Smooth muscle cell (in vitro differentiated cells): Measurements from ENCODE around the gene ITPR1. TPM values are rescaled to one million over a fixed set of nuclear protein-coding genes. Genes with fewer than 3 reads are reported as not detected.

ENCODE experiments used
- DNase-seq: peaks from one replicate; lab custom pipeline; 2025; ENCODE audit not compliant: unreplicated experiment; lab: John Stamatoyannopoulos, UW
- H2AFZ ChIP-seq: fragments of 200-600 bp; sonication (generic); 2 replicates; pipeline ENCODE4 v1.6.0; 2016; ENCODE audit warnings: antibody characterized with exemption, low read depth, mild to moderate bottlenecking
- H3F3A ChIP-seq: fragments of 200-600 bp; sonication (generic); 2 replicates; pipeline ENCODE4 v1.6.0; 2017; ENCODE audit warnings: antibody characterized with exemption, low read depth
- H3K27ac ChIP-seq: fragments of 200-600 bp; sonication (generic); 2 replicates; pipeline ENCODE4 v1.5.1; 2016; ENCODE audit warnings: low read depth, mild to moderate bottlenecking
- H3K27me3 ChIP-seq: fragments of 200-600 bp; sonication (generic); 2 replicates; pipeline ENCODE4 v1.6.1; 2016; ENCODE audit warnings: low read depth, mild to moderate bottlenecking
- H3K36me3 ChIP-seq: fragments of 200-600 bp; sonication (generic); 2 replicates; pipeline ENCODE4 v1.5.1; 2016; ENCODE audit warnings: low read depth
- H3K4me1 ChIP-seq: fragments of 200-600 bp; sonication (generic); 2 replicates; pipeline ENCODE4 v1.5.1; 2016; ENCODE audit warnings: low read depth
- H3K4me2 ChIP-seq: fragments of 200-600 bp; sonication (generic); 2 replicates; pipeline ENCODE4 v1.6.0; 2016; ENCODE audit warnings: mild to moderate bottlenecking
- H3K4me3 ChIP-seq: fragments of 200-600 bp; sonication (generic); 2 replicates; pipeline ENCODE4 v1.5.1; 2016; ENCODE audit warnings: mild to moderate bottlenecking
- H3K79me2 ChIP-seq: fragments of 200-600 bp; sonication (generic); 2 replicates; pipeline ENCODE4 v1.6.0; 2016; ENCODE audit warnings: low read depth, mild to moderate bottlenecking
- H3K9ac ChIP-seq: fragments of 200-600 bp; sonication (generic); 2 replicates; pipeline ENCODE4 v1.6.0; 2016; ENCODE audit warnings: low read depth
- H3K9me3 ChIP-seq: fragments of 200-600 bp; sonication (generic); replicated peaks from 2 replicates; pipeline ENCODE4 v1.5.1; 2016; ENCODE audit warnings: low read depth
- H4K20me1 ChIP-seq: fragments of 200-600 bp; sonication (generic); 2 replicates; pipeline ENCODE4 v1.6.0; 2016; ENCODE audit warnings: low read depth
- CTCF ChIP-seq: fragments of 200-600 bp; sonication (generic); IDR thresholded peaks from 2 replicates; pipeline ENCODE4 v1.5.1; 2017; ENCODE audit warnings: borderline replicate concordance, mild to moderate bottlenecking, antibody characterized with exemption; ENCODE audit not compliant: insufficient read depth, poor library complexity, severe bottlenecking
- WGBS: methylation state at CpG from one replicate; pipeline ENCODE4 v1.1.7; 2016; ENCODE audit warnings: low lambda C conversion rate; 5-methylcytosine and 5-hydroxymethylcytosine counted together
- polyA plus RNA-seq: library from polyadenylated mRNA; unstranded; fragments of >200 nt; fragmentation: Nextera tagmentation; extraction: Ambion mirVana; gene quantifications from 2 replicates; pipeline ENCODE4 v1.2.1, GENCODE V29; 2016
- total RNA-seq: library from RNA; depleted of rRNA; stranded (reverse); fragments of >200 nt; gene quantifications from 2 replicates; pipeline ENCODE4 v1.2.3, GENCODE V29; 2014

ITPR1 gene
- total and polyA plus RNA-seq, 2 experiments from 2014 or later: 16.4 to 28.6 TPM

GRCh38 chr3:4772171-4772804 is 279.1 kb downstream of the ITPR1 start:
- Histone ChIP-seq H3K79me2 (no peaks in the 10 kb centered on the region), H3K27ac (no peak overlapping the region), H2AFZ (no peak overlapping the region), H3K4me3 (no peak overlapping the region), H3K4me2 (no peak overlapping the region), H3K27me3 (no peaks in the 10 kb centered on the region), H4K20me1 (no peaks in the 10 kb centered on the region), H3F3A (no peaks in the 10 kb centered on the region), H3K9me3 (no peaks in the 10 kb centered on the region), H3K4me1 (no peaks in the 10 kb centered on the region), H3K36me3 (no peaks in the 10 kb centered on the region), H3K9ac (no peak overlapping the region)
- no peak for TF ChIP-seq CTCF
- no peak for DNase-seq
- 66% methylated on average over 4 of the region's 4 CpGs for WGBS

GRCh38 chr3:4772858-4773257 is 279.7 kb downstream of the ITPR1 start:
- H3K9ac ChIP-seq: no peak overlapping the region
- H2AFZ ChIP-seq: no peak overlapping the region
- no peak overlapping the region for H3K4me2 ChIP-seq
- DNase-seq: no peak
- no peaks in the 10 kb centered on the region for H4K20me1 ChIP-seq
- no peak for TF ChIP-seq CTCF
- H3K27me3 ChIP-seq: no peaks in the 10 kb centered on the region
- H3K9me3 ChIP-seq: no peaks in the 10 kb centered on the region
- no peaks in the 10 kb centered on the region for H3K79me2 ChIP-seq
- H3K36me3 ChIP-seq: no peaks in the 10 kb centered on the region
- H3F3A ChIP-seq: peaks cover 3% of the 10 kb centered on the region
- WGBS: 97% methylated on average over 9 of the region's 9 CpGs
- H3K4me1 ChIP-seq: no peaks in the 10 kb centered on the region
- no peak overlapping the region for H3K27ac ChIP-seq
- H3K4me3 ChIP-seq: no peak overlapping the region

GRCh38 chr3:4773583-4773982 is 280.4 kb downstream of the ITPR1 start:
- Histone ChIP-seq H3K27me3 (no peaks in the 10 kb centered on the region), H3F3A (peaks cover 3% of the 10 kb centered on the region), H3K27ac (no peak overlapping the region), H3K9me3 (no peaks in the 10 kb centered on the region), H3K79me2 (no peaks in the 10 kb centered on the region), H4K20me1 (no peaks in the 10 kb centered on the region), H3K9ac (no peak overlapping the region), H3K4me2 (no peak overlapping the region), H3K4me3 (no peak overlapping the region), H3K36me3 (no peaks in the 10 kb centered on the region), H2AFZ (no peak overlapping the region), H3K4me1 (no peaks in the 10 kb centered on the region)
- WGBS: 86% methylated on average over 2 of the region's 2 CpGs
- no peak for DNase-seq
- no peak for TF ChIP-seq CTCF

GRCh38 chr3:4774531-4774930 is 281.4 kb downstream of the ITPR1 start:
- Histone ChIP-seq H4K20me1 (no peaks in the 10 kb centered on the region), H3K79me2 (no peaks in the 10 kb centered on the region), H3K27me3 (no peaks in the 10 kb centered on the region), H3K36me3 (no peaks in the 10 kb centered on the region), H3K4me3 (no peak overlapping the region), H3K4me2 (no peak overlapping the region), H2AFZ (no peak overlapping the region), H3K4me1 (no peaks in the 10 kb centered on the region), H3K9ac (no peak overlapping the region), H3F3A (peaks cover 3% of the 10 kb centered on the region), H3K9me3 (no peaks in the 10 kb centered on the region), H3K27ac (no peak overlapping the region)
- 96% methylated on average over 3 of the region's 3 CpGs for WGBS
- no peak for TF ChIP-seq CTCF
- DNase-seq: no peak
